Neural progenitor cell (in vitro differentiated cells): ENCODE measurements around the gene HPD.

ENCODE experiments used
- EZH2 ChIP-seq: fragments of 200-600 bp; sonication (generic); IDR thresholded peaks from 2 replicates; pipeline ENCODE4 v1.6.1; 2017; ENCODE audit warnings: antibody characterized with exemption, mild to moderate bottlenecking, moderate library complexity
- EZH2phosphoT487 ChIP-seq: fragments of 200-600 bp; sonication (generic); IDR thresholded peaks from 2 replicates; pipeline ENCODE4 v1.6.1; 2017; ENCODE audit warnings: antibody characterized with exemption
- TF ChIP-seq, protein P1 (sequence below): fragments of 200-600 bp; sonication (generic); IDR thresholded peaks from 2 replicates; pipeline ENCODE4 v1.5.1; 2017; ENCODE audit warnings: antibody characterized with exemption, mild to moderate bottlenecking

DNA sequence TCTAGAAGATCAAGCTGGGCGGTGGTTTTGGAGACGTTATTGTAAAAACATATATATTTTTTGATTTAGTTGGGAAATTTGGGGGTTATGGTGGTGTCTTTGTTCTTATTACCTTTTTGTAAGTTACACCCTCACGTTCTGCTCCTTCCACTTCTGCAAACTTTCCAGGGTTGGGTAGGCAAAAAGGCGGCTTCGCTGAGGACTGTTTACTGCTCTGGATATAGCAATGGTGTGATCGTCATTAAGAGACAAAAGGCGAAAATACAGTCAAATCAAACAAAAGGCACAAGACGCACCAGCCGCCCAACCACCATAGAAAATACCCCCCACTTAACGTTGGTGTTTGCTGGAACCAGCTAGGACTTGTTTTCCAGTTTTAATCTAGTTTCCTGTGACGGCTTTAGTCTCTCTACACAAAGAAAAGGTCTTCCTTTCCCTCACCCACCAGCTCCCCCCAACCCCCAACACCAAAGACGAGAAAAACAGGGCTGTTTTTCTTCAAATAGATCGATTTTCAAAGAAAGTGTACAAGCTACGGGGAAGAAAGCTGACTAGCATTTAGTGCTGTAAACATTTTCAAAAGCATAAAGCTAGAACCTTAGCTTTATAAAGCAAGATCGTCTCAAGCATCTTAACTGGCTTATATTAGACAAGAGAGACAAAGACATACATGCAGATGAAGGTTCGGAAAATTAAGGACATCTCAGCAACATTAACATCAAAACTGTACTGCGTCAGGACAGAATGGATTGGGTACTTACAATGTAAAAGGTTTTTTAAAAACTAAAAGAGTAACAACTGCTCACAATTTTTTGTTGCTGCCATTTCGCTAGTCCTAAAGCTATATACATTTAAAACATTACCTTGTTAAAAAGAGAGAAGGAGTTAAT, 56.8 kb downstream of the HPD start:
- TF ChIP-seq, protein P1, sequence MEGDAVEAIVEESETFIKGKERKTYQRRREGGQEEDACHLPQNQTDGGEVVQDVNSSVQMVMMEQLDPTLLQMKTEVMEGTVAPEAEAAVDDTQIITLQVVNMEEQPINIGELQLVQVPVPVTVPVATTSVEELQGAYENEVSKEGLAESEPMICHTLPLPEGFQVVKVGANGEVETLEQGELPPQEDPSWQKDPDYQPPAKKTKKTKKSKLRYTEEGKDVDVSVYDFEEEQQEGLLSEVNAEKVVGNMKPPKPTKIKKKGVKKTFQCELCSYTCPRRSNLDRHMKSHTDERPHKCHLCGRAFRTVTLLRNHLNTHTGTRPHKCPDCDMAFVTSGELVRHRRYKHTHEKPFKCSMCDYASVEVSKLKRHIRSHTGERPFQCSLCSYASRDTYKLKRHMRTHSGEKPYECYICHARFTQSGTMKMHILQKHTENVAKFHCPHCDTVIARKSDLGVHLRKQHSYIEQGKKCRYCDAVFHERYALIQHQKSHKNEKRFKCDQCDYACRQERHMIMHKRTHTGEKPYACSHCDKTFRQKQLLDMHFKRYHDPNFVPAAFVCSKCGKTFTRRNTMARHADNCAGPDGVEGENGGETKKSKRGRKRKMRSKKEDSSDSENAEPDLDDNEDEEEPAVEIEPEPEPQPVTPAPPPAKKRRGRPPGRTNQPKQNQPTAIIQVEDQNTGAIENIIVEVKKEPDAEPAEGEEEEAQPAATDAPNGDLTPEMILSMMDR = no peak
- TF ChIP-seq EZH2 (no peak), EZH2phosphoT487 (no peak)
